ENCODE data around the gene EPX.

GRCh38 chr17:58242171-58242784 is 49.8 kb downstream of the EPX start:
- TF ChIP-seq CTCF (IDR thresholded peaks at IDR 0.05) (no peak), ELK1 (IDR thresholded peaks at IDR 0.05; ENCODE audit: low read depth, low read length) (no peak), CBX2 (IDR thresholded peaks at IDR 0.05; ENCODE audit: borderline replicate concordance, low read depth) (no peak), POLR2A (IDR thresholded peaks at IDR 0.05; ENCODE audit: low read length) (no peak), RFX5 (IDR thresholded peaks at IDR 0.05) (no peak), MAZ (IDR thresholded peaks at IDR 0.05; ENCODE audit: borderline replicate concordance, low read depth, low read length) (no peak), RAD21 (conservative IDR thresholded peaks at IDR 0.05 in 1 of 2, IDR thresholded peaks at IDR 0.05 in 1 of 2) (no peak), REST (IDR thresholded peaks at IDR 0.05) (no peak), CEBPB (IDR thresholded peaks at IDR 0.05) (no peak), ZFP36 (IDR thresholded peaks at IDR 0.05; ENCODE audit: borderline replicate concordance, partially characterized antibody) (no peak)
